H9 (cell line): ENCODE data around the gene IRF6. TPM values are rescaled to one million over a fixed set of nuclear protein-coding genes. Genes with fewer than 3 reads are reported as not detected.

Source experiments
- DNase-seq: peaks from one replicate; pipeline ENCODE4 v3.0.0-alpha.2; 2017
- H2AFZ ChIP-seq: one replicate; pipeline ENCODE4 v1.6.1; 2013; ENCODE audit warnings: mild to moderate bottlenecking, low read length, control low read depth, moderate library complexity
- H2AK5ac ChIP-seq: 2 replicates; pipeline ENCODE4 v1.6.1; 2013; ENCODE audit warnings: low read length, control low read depth, mixed read lengths; ENCODE audit not compliant: insufficient read length
- H2BK120ac ChIP-seq: one replicate; pipeline ENCODE4 v1.6.1; 2013; ENCODE audit warnings: low read depth, mild to moderate bottlenecking, low read length, control low read depth, inconsistent platforms; ENCODE audit not compliant: poor library complexity, severe bottlenecking
- H2BK12ac ChIP-seq: 2 replicates; pipeline ENCODE4 v1.6.1; 2013; ENCODE audit warnings: low read length, control low read depth, mixed read lengths, low read depth; ENCODE audit not compliant: insufficient read length
- H2BK15ac ChIP-seq: 2 replicates; pipeline ENCODE4 v1.6.1; 2013; ENCODE audit warnings: low read depth, low read length, control low read depth
- H2BK20ac ChIP-seq: one replicate; pipeline ENCODE4 v1.6.1; 2013; ENCODE audit warnings: low read depth, mild to moderate bottlenecking, low read length, control low read depth, inconsistent platforms; ENCODE audit not compliant: poor library complexity, severe bottlenecking
- H2BK5ac ChIP-seq: 2 replicates; pipeline ENCODE4 v1.6.1; 2013; ENCODE audit warnings: low read length, control low read depth, mixed read lengths; ENCODE audit not compliant: insufficient read length
- H3K14ac ChIP-seq: 2 replicates; pipeline ENCODE4 v1.6.1; 2013; ENCODE audit warnings: low read length, control low read depth; ENCODE audit not compliant: insufficient read depth
- H3K18ac ChIP-seq: 2 replicates; pipeline ENCODE4 v1.6.1; 2013; ENCODE audit warnings: low read depth, mild to moderate bottlenecking, mixed read lengths, low read length, control low read depth; ENCODE audit not compliant: insufficient read length
- H3K23ac ChIP-seq: 2 replicates; pipeline ENCODE4 v1.6.1; 2013; ENCODE audit warnings: low read length, control low read depth, mixed read lengths, low read depth; ENCODE audit not compliant: insufficient read length
- H3K23me2 ChIP-seq: 2 replicates; pipeline ENCODE4 v1.6.1; 2013; ENCODE audit warnings: low read depth, mild to moderate bottlenecking, mixed read lengths, low read length, control low read depth; ENCODE audit not compliant: insufficient read length, poor library complexity, severe bottlenecking
- H3K27ac ChIP-seq: 2 replicates; pipeline ENCODE4 v1.5.1; 2013; ENCODE audit warnings: low read length, control low read depth, mixed read lengths, low read depth; ENCODE audit not compliant: insufficient read length
- H3K27me3 ChIP-seq: 2 replicates; pipeline ENCODE4 v1.6.1; 2013; ENCODE audit warnings: low read length, control low read depth, inconsistent platforms; ENCODE audit not compliant: insufficient read depth
- H3K4ac ChIP-seq: 2 replicates; pipeline ENCODE4 v1.6.1; 2013; ENCODE audit warnings: low read depth, mild to moderate bottlenecking, control low read depth, inconsistent platforms, low read length, moderate library complexity
- H3K4me1 ChIP-seq: 2 replicates; pipeline ENCODE4 v1.6.1; 2013; ENCODE audit warnings: low read length, control low read depth, inconsistent platforms; ENCODE audit not compliant: insufficient read depth
- H3K4me2 ChIP-seq: 2 replicates; pipeline ENCODE4 v1.6.1; 2013; ENCODE audit warnings: low read length, control low read depth, mixed read lengths; ENCODE audit not compliant: insufficient read length, insufficient read depth
- H3K56ac ChIP-seq: 2 replicates; pipeline ENCODE4 v1.6.1; 2013; ENCODE audit warnings: low read depth, mild to moderate bottlenecking, mixed read lengths, low read length, control low read depth; ENCODE audit not compliant: insufficient read length
- H3K79me1 ChIP-seq: 2 replicates; pipeline ENCODE4 v1.6.1; 2013; ENCODE audit warnings: low read depth, mild to moderate bottlenecking, moderate library complexity, low read length, control low read depth, inconsistent platforms; ENCODE audit not compliant: insufficient read depth, poor library complexity, severe bottlenecking
- H3K79me2 ChIP-seq: 2 replicates; pipeline ENCODE4 v1.6.1; 2013; ENCODE audit warnings: low read length, control low read depth, inconsistent platforms; ENCODE audit not compliant: insufficient read depth
- H3K9ac ChIP-seq: 2 replicates; pipeline ENCODE4 v1.6.1; 2013; ENCODE audit warnings: low read length, control low read depth, mixed read lengths; ENCODE audit not compliant: insufficient read length; ENCODE audit errors: extremely low read depth
- H3K9me3 ChIP-seq: one replicate; pipeline ENCODE4 v1.6.1; 2013; ENCODE audit warnings: low read depth, low read length, inconsistent platforms; ENCODE audit not compliant: control insufficient read depth
- H3T11ph ChIP-seq: one replicate; pipeline ENCODE4 v1.6.1; 2013; ENCODE audit warnings: mild to moderate bottlenecking, low read length, control low read depth, inconsistent platforms
- H4K20me1 ChIP-seq: one replicate; pipeline ENCODE4 v1.6.1; 2013; ENCODE audit not compliant: control insufficient read depth, insufficient read length, insufficient read depth
- H4K5ac ChIP-seq: 2 replicates; pipeline ENCODE4 v1.6.1; 2013; ENCODE audit warnings: low read depth, mild to moderate bottlenecking, mixed read lengths, low read length, control low read depth; ENCODE audit not compliant: insufficient read length
- H4K8ac ChIP-seq: replicated peaks from 2 replicates; pipeline ENCODE4 v1.6.1; 2013; ENCODE audit warnings: low read length, control low read depth, mixed read lengths, low read depth; ENCODE audit not compliant: insufficient read length
- H4K91ac ChIP-seq: 2 replicates; pipeline ENCODE4 v1.6.1; 2013; ENCODE audit warnings: low read depth, mild to moderate bottlenecking, moderate library complexity, mixed read lengths, low read length, control low read depth; ENCODE audit not compliant: insufficient read length
- H3K27ac Mint-ChIP-seq, 3 experiments: 2 replicates in 2 of 3; 3 replicates in 1 of 3; pipeline ENCODE4 v1.8.0; 2020 to 2021; ENCODE audit warnings: mixed read lengths in 3 of 3, mild to moderate bottlenecking in 1 of 3, moderate library complexity in 1 of 3
- H3K27me3 Mint-ChIP-seq: 2 replicates; pipeline ENCODE4 v1.8.0; 2021; ENCODE audit warnings: low read depth, mild to moderate bottlenecking, moderate library complexity, mixed read lengths
- H3K36me3 Mint-ChIP-seq, 3 experiments: 2 replicates in 2 of 3; 3 replicates in 1 of 3; pipeline ENCODE4 v1.8.0; 2020 to 2021; ENCODE audit warnings: low read depth in 3 of 3, mixed read lengths in 3 of 3; ENCODE audit not compliant: insufficient read depth in 1 of 3
- H3K4me1 Mint-ChIP-seq, 2 experiments: 2 replicates each; pipeline ENCODE4 v1.8.0; 2020; ENCODE audit warnings: mixed read lengths in 2 of 2
- H3K4me3 Mint-ChIP-seq, 2 experiments: 2 replicates in 1 of 2; 3 replicates in 1 of 2; pipeline ENCODE4 v1.8.0; 2020 to 2021; ENCODE audit warnings: mild to moderate bottlenecking in 2 of 2, mixed read lengths in 2 of 2, moderate library complexity in 1 of 2
- H3K9me3 Mint-ChIP-seq, 2 experiments: 2 replicates in 1 of 2; 3 replicates in 1 of 2; pipeline ENCODE4 v1.8.0; 2020; ENCODE audit warnings: mild to moderate bottlenecking in 2 of 2, mixed read lengths in 2 of 2, moderate library complexity in 1 of 2
- WGBS: extraction: QIAGEN DNeasy Blood & Tissue Kit; methylation state at CpG from one replicate; pipeline ENCODE4 v1.1.7; 2013; ENCODE audit warnings: missing lambda C conversion rate, low lambda C conversion rate, mixed read lengths; ENCODE audit not compliant: insufficient read length; ENCODE audit errors: extremely low coverage; 5-methylcytosine and 5-hydroxymethylcytosine counted together
- total RNA-seq: library from RNA; stranded (reverse); gene quantifications from 2 replicates; pipeline ENCODE4 v1.2.1, GENCODE V29; 2021
- TF ChIP-seq, protein P1 (sequence below): fragments of 200-600 bp; sonication (generic); conservative IDR thresholded peaks from 3 replicates; pipeline ENCODE4 v1.8.0; 2021; ENCODE audit warnings: antibody characterized with exemption, mild to moderate bottlenecking

IRF6 gene
- total RNA-seq, 1 experiment from 2014 or later: 7.1 TPM

DNA sequence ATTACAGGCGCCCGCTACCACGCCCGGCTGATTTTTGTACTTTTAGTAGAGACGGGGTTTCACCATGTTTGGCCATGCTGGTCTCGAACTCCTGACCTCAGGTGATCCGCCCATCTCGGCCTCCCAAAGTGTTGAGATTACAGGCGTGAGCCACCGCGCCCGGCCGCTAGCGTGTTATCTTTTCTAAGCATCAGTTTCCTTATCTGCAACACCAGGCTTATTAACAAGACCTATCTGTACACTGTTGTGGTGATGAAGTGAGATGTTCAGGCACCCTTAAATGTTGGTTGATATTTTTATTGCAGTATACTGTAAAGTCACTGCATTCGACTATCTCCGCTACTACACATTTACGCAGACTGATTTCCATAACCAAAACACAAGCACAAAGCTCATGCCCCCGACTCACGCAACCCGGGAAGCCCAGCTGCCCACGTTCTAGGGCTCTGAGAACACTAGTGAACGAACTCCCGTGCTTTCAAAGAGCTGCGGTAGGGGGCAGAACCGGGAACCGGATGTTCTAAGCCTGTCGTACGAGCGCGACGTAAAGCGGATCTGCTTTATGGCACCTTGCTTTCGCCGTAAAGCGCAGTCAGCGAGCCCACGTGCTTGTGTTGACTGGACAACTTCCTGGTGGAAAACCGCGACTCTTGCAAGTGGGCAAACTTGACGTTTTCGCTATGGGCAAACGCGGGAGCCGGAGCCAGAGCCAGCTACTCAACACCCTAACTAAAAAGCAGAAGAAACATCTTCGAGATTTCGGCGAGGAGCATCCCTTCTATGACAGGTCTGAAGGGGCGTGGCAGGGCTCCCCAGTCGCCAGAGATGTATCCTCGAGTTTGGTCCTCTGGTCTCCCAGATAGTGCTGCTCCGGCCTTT lies 21.7 kb upstream of the IRF6 start, which contains the start of gene UTP25:
Gene UTP25, plus strand, starts transcription at position 589 of the 879 bp plus-strand sequence. Its CDS starts 92 bp downstream, at position 681.
- H3K9me3 ChIP-seq: no peaks in the 10 kb centered on the region
- no peak within 1 kb of the TSS for H2BK15ac ChIP-seq
- no peaks in the 10 kb centered on the region for H3K4me1 ChIP-seq
- no peak within 1 kb of the TSS for H3K14ac ChIP-seq
- no peaks in the 10 kb centered on the region for H4K20me1 ChIP-seq
- H3K27me3 ChIP-seq: no peaks in the 10 kb centered on the region
- no peak within 1 kb of the TSS for H3K56ac ChIP-seq
- H3K9ac ChIP-seq: peak within 1 kb of the TSS; percentile 34
- H3K27ac ChIP-seq: no peak within 1 kb of the TSS
- no peak within 1 kb of the TSS for H2AFZ ChIP-seq
- peak within 1 kb of the TSS; percentile 95 to 97 for H3K4me3 Mint-ChIP-seq
- no peaks in the 10 kb centered on the region for H3K79me2 ChIP-seq
- no peak within 1 kb of the TSS for H3T11ph ChIP-seq
- H2AK5ac ChIP-seq: no peak within 1 kb of the TSS
- no peak within 1 kb of the TSS for H2BK120ac ChIP-seq
- H3K18ac ChIP-seq: no peak within 1 kb of the TSS
- H4K8ac ChIP-seq: no peak within 1 kb of the TSS
- H3K4me1 Mint-ChIP-seq: peaks cover 10 to 14% of the 10 kb centered on the region in 2 experiments
- DNase-seq: peak; percentile 92
- no peak within 1 kb of the TSS for H3K4ac ChIP-seq
- H3K27me3 Mint-ChIP-seq: peaks cover 4% of the 10 kb centered on the region
- no peak within 1 kb of the TSS for H4K5ac ChIP-seq
- H2BK5ac ChIP-seq: no peak within 1 kb of the TSS
- peak within 1 kb of the TSS; percentile 37 for H3K4me2 ChIP-seq
- peak within 1 kb of the TSS; percentile 78 to 97 (median 84); a peak in 5 of 7 replicates for H3K27ac Mint-ChIP-seq
- H3K23me2 ChIP-seq: no peaks in the 10 kb centered on the region
- H3K9me3 Mint-ChIP-seq: peaks cover 0 to 3% of the 10 kb centered on the region in 2 experiments; a peak in 1 of 5 replicates
- no peak within 1 kb of the TSS for H2BK12ac ChIP-seq
- no peak within 1 kb of the TSS for H2BK20ac ChIP-seq
- H3K36me3 Mint-ChIP-seq: peaks cover 3 to 20% (median 18%) of the 10 kb centered on the region in 3 experiments; a peak in 6 of 7 replicates
- no peak within 1 kb of the TSS for H4K91ac ChIP-seq
- no CpG with 5 or more reads among the region's 51 CpGs for WGBS
- H3K23ac ChIP-seq: no peak within 1 kb of the TSS
- no peaks in the 10 kb centered on the region for H3K79me1 ChIP-seq
- TF ChIP-seq, protein P1, sequence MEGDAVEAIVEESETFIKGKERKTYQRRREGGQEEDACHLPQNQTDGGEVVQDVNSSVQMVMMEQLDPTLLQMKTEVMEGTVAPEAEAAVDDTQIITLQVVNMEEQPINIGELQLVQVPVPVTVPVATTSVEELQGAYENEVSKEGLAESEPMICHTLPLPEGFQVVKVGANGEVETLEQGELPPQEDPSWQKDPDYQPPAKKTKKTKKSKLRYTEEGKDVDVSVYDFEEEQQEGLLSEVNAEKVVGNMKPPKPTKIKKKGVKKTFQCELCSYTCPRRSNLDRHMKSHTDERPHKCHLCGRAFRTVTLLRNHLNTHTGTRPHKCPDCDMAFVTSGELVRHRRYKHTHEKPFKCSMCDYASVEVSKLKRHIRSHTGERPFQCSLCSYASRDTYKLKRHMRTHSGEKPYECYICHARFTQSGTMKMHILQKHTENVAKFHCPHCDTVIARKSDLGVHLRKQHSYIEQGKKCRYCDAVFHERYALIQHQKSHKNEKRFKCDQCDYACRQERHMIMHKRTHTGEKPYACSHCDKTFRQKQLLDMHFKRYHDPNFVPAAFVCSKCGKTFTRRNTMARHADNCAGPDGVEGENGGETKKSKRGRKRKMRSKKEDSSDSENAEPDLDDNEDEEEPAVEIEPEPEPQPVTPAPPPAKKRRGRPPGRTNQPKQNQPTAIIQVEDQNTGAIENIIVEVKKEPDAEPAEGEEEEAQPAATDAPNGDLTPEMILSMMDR: peak; percentile 71
